Kidney (tissue), 14 donors: ENCODE data around the gene KRT38. TPM values are rescaled to one million over a fixed set of nuclear protein-coding genes. Genes with fewer than 3 reads are reported as not detected.
"Not testable (repeated sequence)": the region's sequence is repeated elsewhere in the genome, so short reads cannot be mapped to it uniquely, and the experiment has no call there.

Experiments used
- DNase-seq, 5 donors: peaks; one replicate each; pipeline ENCODE4 v3.0.0-alpha.2; 2013 to 2020
- FAIRE-seq: peaks from 2 replicates; lab custom pipeline; 2012; peaks lifted over from hg19 to GRCh38; lab: Jason Lieb, UNC
- H3K27ac ChIP-seq, 2 donors: one replicate each; pipeline ENCODE4 v1.7.0; 2013; ENCODE audit warnings: low read depth in 2 of 2, low read length in 2 of 2, inconsistent platforms in 1 of 2
- H3K27me3 ChIP-seq: one replicate; pipeline ENCODE4 v1.7.1; 2013; ENCODE audit warnings: low read length, inconsistent platforms; ENCODE audit not compliant: control insufficient read depth, insufficient read depth
- H3K36me3 ChIP-seq, 3 donors: one replicate each; pipeline versions ENCODE4 v1.7.0 to v1.7.1; 2013; ENCODE audit warnings: low read length in 3 of 3, control low read depth in 1 of 3, inconsistent platforms in 1 of 3; ENCODE audit not compliant: insufficient read depth in 3 of 3, control insufficient read depth in 2 of 3
- H3K4me1 ChIP-seq, 3 donors: one replicate each; pipeline versions ENCODE4 v1.7.0 to v1.7.1; 2013; ENCODE audit warnings: low read length in 3 of 3, inconsistent platforms in 1 of 3, low read depth in 1 of 3; ENCODE audit not compliant: control insufficient read depth in 2 of 3, insufficient read depth in 2 of 3
- H3K4me3 ChIP-seq, 3 donors: one replicate each; pipeline versions ENCODE4 v1.7.0 to v1.8.1; 2013; ENCODE audit warnings: low read length in 3 of 3, control low read depth in 1 of 3, inconsistent platforms in 1 of 3
- H3K9ac ChIP-seq, 3 donors: one replicate each; pipeline versions ENCODE4 v1.7.0 to v1.7.1; 2013; ENCODE audit warnings: low read length in 3 of 3, control low read depth in 1 of 3, inconsistent platforms in 1 of 3
- H3K9me3 ChIP-seq, 3 donors: one replicate each; pipeline versions ENCODE4 v1.7.0 to v1.7.1; 2013; ENCODE audit warnings: low read length in 3 of 3, control low read depth in 1 of 3, inconsistent platforms in 1 of 3; ENCODE audit not compliant: control insufficient read depth in 2 of 3, insufficient read depth in 1 of 3
- intact Hi-C: fragments of 100-400 bp; cut with DNase I; formaldehyde crosslinking; loops from one replicate; pipeline ENCODE4 v1.11.1; 2022
- polyA plus RNA-seq: library from polyadenylated mRNA; stranded (reverse); fragments of 350-450 nt; fragmentation: Illumina TruSeq; extraction: RNeasy Lipid Tissue Mini Kit (QIAGEN cat#74804); gene quantifications from one replicate; pipeline ENCODE4 v1.2.3, GENCODE V29; 2014; ENCODE audit warnings: low read depth, low replicate concordance; ENCODE audit not compliant: insufficient read depth
- total RNA-seq: library from RNA; stranded (reverse); fragmentation: NEBNext Ultra II Directional; extraction: Animal tissue kit (Norgen Biotek cat#: 25700); gene quantifications from one replicate; pipeline ENCODE4 v1.2.1, GENCODE V29; 2021
- TF ChIP-seq, protein P1 (sequence below): IDR thresholded peaks from 3 replicates; pipeline ENCODE4 v1.5.1; 2012; ENCODE audit warnings: mild to moderate bottlenecking, moderate library complexity, borderline replicate concordance; ENCODE audit not compliant: insufficient read depth; ENCODE audit errors: extremely low read depth
- donor health status: control.
- donor health status: control.
- donor health status: control.
- donor health status: control.
- donor health status: control.
- donor health status: DM: yes; HTN: yes; CAD: no.
- donor health status: Normal renal cell carcinoma (clear cell type).

KRT38 gene
- total and polyA plus RNA-seq, 2 donors from 2014 or later = not detected

DNA sequence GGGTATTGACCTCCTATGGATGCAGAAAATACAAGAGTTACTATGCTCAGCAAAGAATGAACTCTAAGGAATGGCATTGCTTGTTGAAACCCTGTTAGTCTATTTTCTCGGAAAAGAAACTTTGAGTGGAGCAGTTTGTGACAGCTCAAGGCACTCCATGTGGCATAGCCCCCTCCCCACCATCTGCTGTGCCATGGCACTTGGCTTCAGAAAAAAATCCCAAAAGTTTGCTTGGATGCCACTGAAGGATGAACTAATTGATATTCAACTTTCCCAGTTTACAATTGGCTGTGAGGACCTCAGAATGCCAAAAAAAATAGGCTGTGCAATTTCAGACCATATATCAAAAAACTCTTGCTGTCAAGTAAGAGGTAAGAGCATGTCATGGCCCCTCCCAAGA is 45.2 kb downstream of the KRT38 start:
- no peaks in the 10 kb centered on the region for H3K36me3 ChIP-seq
- no peak overlapping the region for H3K9ac ChIP-seq
- H3K4me1 ChIP-seq = peaks cover 0 to 3% (median 0%) of the 10 kb centered on the region in 3 donors
- no peak overlapping the region for H3K27ac ChIP-seq
- no peak for FAIRE-seq
- H3K27me3 ChIP-seq = no peaks in the 10 kb centered on the region
- H3K9me3 ChIP-seq = no peaks in the 10 kb centered on the region
- no peak for DNase-seq
- TF ChIP-seq, protein P1, sequence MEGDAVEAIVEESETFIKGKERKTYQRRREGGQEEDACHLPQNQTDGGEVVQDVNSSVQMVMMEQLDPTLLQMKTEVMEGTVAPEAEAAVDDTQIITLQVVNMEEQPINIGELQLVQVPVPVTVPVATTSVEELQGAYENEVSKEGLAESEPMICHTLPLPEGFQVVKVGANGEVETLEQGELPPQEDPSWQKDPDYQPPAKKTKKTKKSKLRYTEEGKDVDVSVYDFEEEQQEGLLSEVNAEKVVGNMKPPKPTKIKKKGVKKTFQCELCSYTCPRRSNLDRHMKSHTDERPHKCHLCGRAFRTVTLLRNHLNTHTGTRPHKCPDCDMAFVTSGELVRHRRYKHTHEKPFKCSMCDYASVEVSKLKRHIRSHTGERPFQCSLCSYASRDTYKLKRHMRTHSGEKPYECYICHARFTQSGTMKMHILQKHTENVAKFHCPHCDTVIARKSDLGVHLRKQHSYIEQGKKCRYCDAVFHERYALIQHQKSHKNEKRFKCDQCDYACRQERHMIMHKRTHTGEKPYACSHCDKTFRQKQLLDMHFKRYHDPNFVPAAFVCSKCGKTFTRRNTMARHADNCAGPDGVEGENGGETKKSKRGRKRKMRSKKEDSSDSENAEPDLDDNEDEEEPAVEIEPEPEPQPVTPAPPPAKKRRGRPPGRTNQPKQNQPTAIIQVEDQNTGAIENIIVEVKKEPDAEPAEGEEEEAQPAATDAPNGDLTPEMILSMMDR = no peak
- intact Hi-C loops = no loop called here
- H3K4me3 ChIP-seq = no peak overlapping the region

DNA sequence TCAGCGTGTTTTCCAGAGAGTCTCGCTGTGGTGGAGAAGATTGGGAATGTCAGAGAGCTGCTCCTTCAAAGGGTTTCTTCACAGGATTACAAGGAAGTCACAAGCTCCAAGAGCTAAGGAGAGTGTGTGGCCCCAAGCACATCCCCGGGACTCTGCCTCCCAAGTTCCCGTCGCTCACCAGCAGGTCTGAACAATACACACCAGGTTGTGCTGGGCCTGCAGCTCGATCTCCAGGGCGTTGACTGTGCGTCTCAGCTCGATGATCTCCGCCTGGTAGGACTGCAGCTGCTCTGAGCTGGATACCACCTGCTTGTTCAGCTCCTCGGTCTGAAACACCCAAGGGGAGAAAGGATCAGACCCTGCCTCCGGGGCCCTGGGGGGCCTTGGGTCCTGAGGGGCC is 45.7 kb downstream of the KRT38 start:
- not testable (repeated sequence) for H3K9ac ChIP-seq

GRCh38 chr17:41394254-41394996 is 46.4 kb downstream of the KRT38 start:
- no peak for FAIRE-seq
- Histone ChIP-seq H3K27ac (no peak overlapping the region), H3K4me1 (peaks cover 0 to 3% (median 0%) of the 10 kb centered on the region in 3 donors), H3K9ac (no peak overlapping the region), H3K27me3 (no peaks in the 10 kb centered on the region), H3K36me3 (no peaks in the 10 kb centered on the region), H3K4me3 (no peak overlapping the region), H3K9me3 (no peaks in the 10 kb centered on the region)
- no peak for DNase-seq
- intact Hi-C loops = no loop called here
- TF ChIP-seq, protein P1 = no peak

More for the DNA sequence above, 45.7 kb downstream of the KRT38 start:
- intact Hi-C loops, H3K4me3 ChIP-seq, H3K9me3 ChIP-seq, H3K4me1 ChIP-seq, DNase-seq, H3K27me3 ChIP-seq, H3K27ac ChIP-seq, H3K36me3 ChIP-seq, FAIRE-seq: not testable (repeated sequence)

GRCh38 chr17:41393826-41394225 is 47.0 kb downstream of the KRT38 start:
- Histone ChIP-seq H3K36me3 (no peaks in the 10 kb centered on the region), H3K4me1 (peaks cover 0 to 3% (median 0%) of the 10 kb centered on the region in 3 donors), H3K27me3 (no peaks in the 10 kb centered on the region), H3K4me3 (no peak overlapping the region), H3K27ac (no peak overlapping the region), H3K9me3 (no peaks in the 10 kb centered on the region), H3K9ac (no peak overlapping the region)
- intact Hi-C loops = no loop called here
- DNase-seq = no peak
- TF ChIP-seq, protein P1 = no peak
- no peak for FAIRE-seq
